K562 (cell line): ENCODE data around the gene CALM1. TPM values are rescaled to one million over a fixed set of nuclear protein-coding genes. Genes with fewer than 3 reads are reported as not detected.

Source experiments
- ATAC-seq: fragments of 200-7000 bp; cut with Tn5 transposase; 3 replicates; pipeline ENCODE4 v1.9.1; 2020; ENCODE audit warnings: moderate library complexity
- BruUV-seq: library from RNA; stranded (reverse); fragments of 400-500 nt; replicated peaks from 2 replicates; lab custom pipeline; 2021; lab: Mats Ljungman, UMichigan
- CTCF ChIA-PET: fragments of 300-600 bp; formaldehyde crosslinking; extraction: SDS; loops from one replicate; lab custom pipeline; 2021; ENCODE audit warnings: low intra/inter-chr PET ratio; lab: Yijun Ruan, JAX
- POLR2A ChIA-PET: fragments of 300-600, 350-650 bp; sonication (Branson Sonifier 250); formaldehyde crosslinking; extraction: SDS; loops from one replicate; lab custom pipeline; 2021; ENCODE audit warnings: antibody characterized with exemption, inconsistent platforms; lab: Yijun Ruan, JAX
- DNase-seq, 4 experiments: peaks; one replicate each; pipeline versions ENCODE4 v3.0.0 to v3.0.0-alpha.2; 2011 to 2018; ENCODE audit warnings: low spot score in 3 of 4, mixed read lengths in 3 of 4; ENCODE audit errors: extremely low read depth in 1 of 4
- FAIRE-seq: peaks from 2 replicates; lab custom pipeline; 2011; peaks lifted over from hg19 to GRCh38; lab: Jason Lieb, UNC
- H2AFZ ChIP-seq: 2 replicates; pipeline ENCODE4 v1.6.0; 2011; ENCODE audit warnings: low read depth, low read length, control low read depth, inconsistent platforms
- H3K27ac ChIP-seq: fragments of 200-600 bp; 3 replicates; pipeline ENCODE4 v1.8.0; 2011; ENCODE audit warnings: low read depth, mild to moderate bottlenecking, control low read depth, inconsistent platforms, low read length, moderate library complexity, mixed read lengths; ENCODE audit errors: extremely low read depth
- H3K27me3 ChIP-seq, 2 experiments: fragments of 300-600 bp in 1 of 2; 2 replicates in 1 of 2; 3 replicates in 1 of 2; pipeline versions ENCODE4 v1.6.0 to v1.8.0; 2011; ENCODE audit warnings: inconsistent platforms in 2 of 2, low read length in 2 of 2, mild to moderate bottlenecking in 1 of 2, mixed read lengths in 1 of 2, moderate library complexity in 1 of 2; ENCODE audit not compliant: control insufficient read depth in 2 of 2, insufficient read depth in 2 of 2
- H3K36me3 ChIP-seq: fragments of 300-600 bp; 3 replicates; pipeline ENCODE4 v1.8.0; 2011; ENCODE audit warnings: mild to moderate bottlenecking, low read length, inconsistent platforms; ENCODE audit not compliant: control insufficient read depth, insufficient read depth
- H3K4me1 ChIP-seq, 2 experiments: fragments of 200-600 bp in 1 of 2; replicated peaks in 1 of 2; 2 replicates in 1 of 2; 3 replicates in 1 of 2; pipeline versions ENCODE4 v1.5.1 to v1.8.0; 2011; ENCODE audit warnings: inconsistent platforms in 2 of 2, low read length in 2 of 2, mild to moderate bottlenecking in 1 of 2, mixed read lengths in 1 of 2, moderate library complexity in 1 of 2; ENCODE audit not compliant: control insufficient read depth in 2 of 2, insufficient read depth in 2 of 2
- H3K4me2 ChIP-seq: 2 replicates; pipeline ENCODE4 v1.6.1; 2011; ENCODE audit warnings: low read length, control low read depth, inconsistent platforms, mixed read lengths; ENCODE audit not compliant: insufficient read depth
- H3K4me3 ChIP-seq: fragments of 200-600 bp; sonication (generic), shearing (Covaris generic); 2 replicates; pipeline ENCODE4 v1.5.1; 2016; ENCODE audit warnings: control low read depth, inconsistent platforms
- H3K79me2 ChIP-seq: fragments of 200-600 bp; 3 replicates; pipeline ENCODE4 v1.8.0; 2011; ENCODE audit warnings: low read length, inconsistent platforms; ENCODE audit not compliant: control insufficient read depth, insufficient read depth
- H3K9ac ChIP-seq, 2 experiments: 2 replicates each; pipeline versions ENCODE4 v1.6.0 to v1.6.1; 2011; ENCODE audit warnings: low read depth in 2 of 2, low read length in 2 of 2, control low read depth in 1 of 2, inconsistent platforms in 1 of 2, mild to moderate bottlenecking in 1 of 2, mixed read lengths in 1 of 2; ENCODE audit not compliant: insufficient read depth in 1 of 2
- H3K9me1 ChIP-seq: one replicate; pipeline ENCODE4 v1.6.0; 2011; ENCODE audit warnings: inconsistent platforms, mild to moderate bottlenecking, low read length, moderate library complexity; ENCODE audit not compliant: control insufficient read depth, insufficient read depth
- H3K9me3 ChIP-seq: replicated peaks from 2 replicates; pipeline ENCODE4 v1.5.1; 2011; ENCODE audit warnings: low read depth, low read length, inconsistent platforms; ENCODE audit not compliant: control insufficient read depth, insufficient read depth
- H4K20me1 ChIP-seq: replicated peaks from 2 replicates; pipeline ENCODE4 v1.6.1; 2011; ENCODE audit warnings: low read length, inconsistent platforms, mixed read lengths; ENCODE audit not compliant: control insufficient read depth, insufficient read depth
- ARID3A ChIP-seq: IDR thresholded peaks from 2 replicates; pipeline ENCODE4 v1.6.1; 2012; ENCODE audit warnings: low read depth, low read length, improper control_type of control experiment, borderline replicate concordance
- CREB1 ChIP-seq, 2 experiments: sonication (generic) in 1 of 2; formaldehyde crosslinking in 1 of 2; IDR thresholded peaks; 2 replicates each; pipeline versions ENCODE4 v1.6.1 to v1.8.0; 2012 to 2022; ENCODE audit warnings: inconsistent platforms in 1 of 2, mild to moderate bottlenecking in 1 of 2, missing genetic modification reagents in 1 of 2, moderate library complexity in 1 of 2
- CREM ChIP-seq: IDR thresholded peaks from 2 replicates; pipeline ENCODE4 v1.6.1; 2014; ENCODE audit warnings: antibody characterized with exemption, low read depth
- ETV1 ChIP-seq: fragments of 450-650 bp; conservative IDR thresholded peaks from 2 replicates; pipeline ENCODE4 v1.6.1; 2016; ENCODE audit warnings: missing genetic modification characterization, control low read depth, low read depth, missing compliant biosample characterization
- HIVEP1 ChIP-seq: fragments of 250-450 bp; sonication (Bioruptor Pico); IDR thresholded peaks from 2 replicates; pipeline ENCODE4 v1.4.0; 2020; ENCODE audit warnings: mild to moderate bottlenecking
- LCOR ChIP-seq: sonication (generic); formaldehyde crosslinking; IDR thresholded peaks from 2 replicates; pipeline ENCODE4 v1.8.0; 2022; ENCODE audit warnings: mild to moderate bottlenecking, missing genetic modification reagents
- MAZ ChIP-seq, 2 experiments: fragments of 450-650 bp in 1 of 2; sonication (generic) in 1 of 2; formaldehyde crosslinking; IDR thresholded peaks in 1 of 2; conservative IDR thresholded peaks in 1 of 2; 2 replicates each; pipeline versions ENCODE4 v1.4.0 to v1.5.0; 2020; ENCODE audit warnings: mild to moderate bottlenecking in 1 of 2, missing genetic modification reagents in 1 of 2
- MEIS2 ChIP-seq: fragments of 450-650 bp; IDR thresholded peaks from 2 replicates; pipeline ENCODE4 v1.6.1; 2014; ENCODE audit warnings: mild to moderate bottlenecking; ENCODE audit not compliant: partially characterized antibody
- NBN ChIP-seq: fragments of 450-650 bp; IDR thresholded peaks from 2 replicates; pipeline ENCODE4 v1.6.1; 2016; ENCODE audit warnings: low read depth, mild to moderate bottlenecking
- NFIC ChIP-seq: fragments of 450-650 bp; IDR thresholded peaks from 2 replicates; pipeline ENCODE4 v1.6.1; 2017; ENCODE audit warnings: mild to moderate bottlenecking, inconsistent platforms
- NRF1 ChIP-seq, 2 experiments: fragments of 450-650 bp; IDR thresholded peaks in 1 of 2; conservative IDR thresholded peaks in 1 of 2; 2 replicates each; pipeline ENCODE4 v1.6.1; 2014; ENCODE audit warnings: mild to moderate bottlenecking in 2 of 2
- TEAD2 ChIP-seq: fragments of 450-650 bp; IDR thresholded peaks from 2 replicates; pipeline ENCODE4 v1.6.1; 2016; ENCODE audit warnings: missing genetic modification characterization, control low read depth, missing compliant biosample characterization
- XRCC4 ChIP-seq: IDR thresholded peaks from one replicate; pipeline ENCODE4 v1.6.1; 2011; ENCODE audit not compliant: insufficient read depth, insufficient read length; ENCODE audit errors: extremely low read depth
- ZNF584 ChIP-seq: fragments of 200-800 bp; sonication (Bioruptor generic); IDR thresholded peaks from 2 replicates; pipeline ENCODE4 v1.6.1; 2016; ENCODE audit warnings: low read depth, mild to moderate bottlenecking, missing genetic modification characterization, missing compliant biosample characterization
- WGBS: fragments of 100-300 bp; shearing (Covaris generic); methylation state at CpG from one replicate; pipeline ENCODE4 v1.1.6; 2016; ENCODE audit warnings: low coverage, mixed read lengths; ENCODE audit not compliant: insufficient coverage; ENCODE audit errors: missing lambda C conversion rate; 5-methylcytosine and 5-hydroxymethylcytosine counted together
- in situ Hi-C: fragments of 300-500 bp; cut with MboI; formaldehyde crosslinking; loops from 4 replicates; pipeline ENCODE4 v1.15.0; 2018; ENCODE audit warnings: inconsistent platforms, mixed read lengths
- intact Hi-C: fragments of 100-400 bp; cut with micrococcal nuclease; formaldehyde crosslinking; loops from 2 replicates; pipeline ENCODE4 v1.14.2; 2022
- polyA plus RNA-seq, 8 experiments: library from polyadenylated mRNA; depleted of rRNA in 4 of 8; stranded (reverse) in 5 of 8; unstranded in 3 of 8; fragments of >200 nt; fragmentation: Nextera tagmentation in 2 of 8; fragmentation: Illumina TruSeq in 1 of 8; extraction: Ambion mirVana in 2 of 8; extraction: Trizol in 1 of 8; gene quantifications; 2 replicates each; pipeline versions ENCODE4 v1.2.1 to v1.2.3, GENCODE V29; 2011 to 2014; ENCODE audit warnings: inconsistent platforms in 1 of 8, missing spikeins in 1 of 8
- total RNA-seq, 7 experiments: library from RNA; depleted of rRNA in 6 of 7; stranded (reverse); fragments of >200 nt in 6 of 7; fragmentation: Illumina TruSeq in 2 of 7; extraction: Trizol in 2 of 7; gene quantifications; 2 replicates each; pipeline versions ENCODE4 v1.2.1 to v1.2.3, GENCODE V29; 2011 to 2021; ENCODE audit warnings: low replicate concordance in 1 of 7

CALM1 gene
- total and polyA plus RNA-seq, 9 of the 15 experiments (the other 6 are each of a cell fraction or from before 2014, with no cell fraction given) = 48.0 to 269 (median 158) TPM

- TF ChIP-seq MAZ (CRISPR knock-in tag; conservative IDR thresholded peaks at IDR 0.05 in 1 of 2, IDR thresholded peaks at IDR 0.05 in 1 of 2) (peak in 1 of 2 experiments; percentile 55; a peak in 1 of 4 replicates), NRF1 (conservative IDR thresholded peaks at IDR 0.05 in 1 of 2, IDR thresholded peaks at IDR 0.05 in 1 of 2) (peak; percentile 23 to 47; a peak in 2 of 4 replicates), NFIC (peak; percentile 38), CREB1 (IDR thresholded peaks at IDR 0.05) (no peak), CREB1 (CRISPR knock-in tag; IDR thresholded peaks at IDR 0.05) (peak; percentile 34; the same call in 1 of the 2 replicates), MEIS2 (peak; percentile 3)
Measured at GRCh38 chr14:90399541-90400444, 3.0 kb downstream of the CALM1 start (continued).

GRCh38 chr14:90400904-90401561, 4.2 kb downstream of the CALM1 start:
- TF ChIP-seq HIVEP1 (CRISPR knock-in tag) (no peak), NBN (no peak), LCOR (CRISPR knock-in tag) (no peak), TEAD2 (tag) (no peak), ARID3A (no peak), XRCC4 (no peak), ZNF584 (CRISPR knock-in tag) (no peak), CREM (no peak), ETV1 (no peak)
- TF ChIP-seq, all 486 proteins: peak for 0
- Histone ChIP-seq H2AFZ (no peak overlapping the region), H3K36me3 (peaks cover 60% of the 10 kb centered on the region), H3K4me3 (no peak overlapping the region), H4K20me1 (no peaks in the 10 kb centered on the region; the same call in none of the 2 replicates), H3K9me3 (no peaks in the 10 kb centered on the region), H3K27ac (no peak overlapping the region), H3K27me3 (no peaks in the 10 kb centered on the region), H3K4me2 (no peak overlapping the region), H3K79me2 (peaks cover 32% of the 10 kb centered on the region), H3K9ac (no peak overlapping the region), H3K4me1 (peaks cover 6 to 14% of the 10 kb centered on the region in 2 experiments; a peak in 4 of 5 replicates), H3K9me1 (no peaks in the 10 kb centered on the region)
- 92% methylated on average over 7 of the region's 7 CpGs for WGBS
- ChIA-PET CTCF (no interaction called here), POLR2A (no interaction called here)
- intact Hi-C loops = no loop called here
- DNase-seq (no peak), ATAC-seq (no peak), FAIRE-seq (peak; percentile 6)
- in situ Hi-C loops = loop anchor here (10.0 kb wide), 1 partner anchor 124 kb away; no protein-coding TSS in a partner anchor
- no TSS peak for BruUV-seq
